ENCODE data around the gene TRMT5.

DNA sequence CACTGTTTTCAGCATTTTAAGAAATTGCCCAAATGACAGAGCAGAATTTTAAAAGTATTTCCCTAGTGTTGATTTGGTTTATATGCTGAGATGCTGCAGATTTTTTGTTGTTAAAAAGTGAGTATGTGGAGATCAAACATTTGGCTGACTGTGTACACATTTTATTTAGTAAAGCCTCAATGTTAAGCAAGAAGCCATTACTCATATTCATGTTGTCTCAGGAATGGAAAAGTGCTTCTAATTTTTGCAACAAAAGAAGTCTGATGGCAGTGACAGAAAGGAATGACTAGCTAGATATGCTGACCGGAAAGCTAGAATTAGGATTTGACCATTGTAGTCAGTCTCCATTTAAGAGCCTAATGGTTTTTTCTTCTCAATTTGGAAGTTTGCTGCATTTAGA, 22.7 kb upstream of the TRMT5 start:
- TF ChIP-seq, protein P1, sequence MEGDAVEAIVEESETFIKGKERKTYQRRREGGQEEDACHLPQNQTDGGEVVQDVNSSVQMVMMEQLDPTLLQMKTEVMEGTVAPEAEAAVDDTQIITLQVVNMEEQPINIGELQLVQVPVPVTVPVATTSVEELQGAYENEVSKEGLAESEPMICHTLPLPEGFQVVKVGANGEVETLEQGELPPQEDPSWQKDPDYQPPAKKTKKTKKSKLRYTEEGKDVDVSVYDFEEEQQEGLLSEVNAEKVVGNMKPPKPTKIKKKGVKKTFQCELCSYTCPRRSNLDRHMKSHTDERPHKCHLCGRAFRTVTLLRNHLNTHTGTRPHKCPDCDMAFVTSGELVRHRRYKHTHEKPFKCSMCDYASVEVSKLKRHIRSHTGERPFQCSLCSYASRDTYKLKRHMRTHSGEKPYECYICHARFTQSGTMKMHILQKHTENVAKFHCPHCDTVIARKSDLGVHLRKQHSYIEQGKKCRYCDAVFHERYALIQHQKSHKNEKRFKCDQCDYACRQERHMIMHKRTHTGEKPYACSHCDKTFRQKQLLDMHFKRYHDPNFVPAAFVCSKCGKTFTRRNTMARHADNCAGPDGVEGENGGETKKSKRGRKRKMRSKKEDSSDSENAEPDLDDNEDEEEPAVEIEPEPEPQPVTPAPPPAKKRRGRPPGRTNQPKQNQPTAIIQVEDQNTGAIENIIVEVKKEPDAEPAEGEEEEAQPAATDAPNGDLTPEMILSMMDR (IDR thresholded peaks at IDR 0.05 in 2 of 3, conservative IDR thresholded peaks at IDR 0.05 in 1 of 3; ENCODE audit: control insufficient read depth in 2 of 3, extremely low read depth in 1 of 3, insufficient read depth in 1 of 3, low read depth in 3 of 3, low read length in 3 of 3) = no peak
- no peak for TF ChIP-seq MYC (IDR thresholded peaks at IDR 0.05; ENCODE audit: insufficient read depth, insufficient read length, insufficient replicate concordance, low read length, severe bottlenecking)
- no peak for TF ChIP-seq GABPA (IDR thresholded peaks at IDR 0.05; ENCODE audit: low read depth)
- no peak for TF ChIP-seq RAD21 (IDR thresholded peaks at IDR 0.05; ENCODE audit: insufficient read depth, low read depth, low read length)
- no peak for TF ChIP-seq TBL1XR1 (IDR thresholded peaks at IDR 0.05; ENCODE audit: low read depth, low read length)
- no peak for TF ChIP-seq POLR2A (IDR thresholded peaks at IDR 0.05; ENCODE audit: low read depth, low read length)
- no peak for TF ChIP-seq SUZ12 (IDR thresholded peaks at IDR 0.05; ENCODE audit: unreplicated experiment)
- TF ChIP-seq EZH2 (IDR thresholded peaks at IDR 0.05; ENCODE audit: borderline replicate concordance, control insufficient read depth, low read depth, low read length) = no peak
- TF ChIP-seq, protein P2, sequence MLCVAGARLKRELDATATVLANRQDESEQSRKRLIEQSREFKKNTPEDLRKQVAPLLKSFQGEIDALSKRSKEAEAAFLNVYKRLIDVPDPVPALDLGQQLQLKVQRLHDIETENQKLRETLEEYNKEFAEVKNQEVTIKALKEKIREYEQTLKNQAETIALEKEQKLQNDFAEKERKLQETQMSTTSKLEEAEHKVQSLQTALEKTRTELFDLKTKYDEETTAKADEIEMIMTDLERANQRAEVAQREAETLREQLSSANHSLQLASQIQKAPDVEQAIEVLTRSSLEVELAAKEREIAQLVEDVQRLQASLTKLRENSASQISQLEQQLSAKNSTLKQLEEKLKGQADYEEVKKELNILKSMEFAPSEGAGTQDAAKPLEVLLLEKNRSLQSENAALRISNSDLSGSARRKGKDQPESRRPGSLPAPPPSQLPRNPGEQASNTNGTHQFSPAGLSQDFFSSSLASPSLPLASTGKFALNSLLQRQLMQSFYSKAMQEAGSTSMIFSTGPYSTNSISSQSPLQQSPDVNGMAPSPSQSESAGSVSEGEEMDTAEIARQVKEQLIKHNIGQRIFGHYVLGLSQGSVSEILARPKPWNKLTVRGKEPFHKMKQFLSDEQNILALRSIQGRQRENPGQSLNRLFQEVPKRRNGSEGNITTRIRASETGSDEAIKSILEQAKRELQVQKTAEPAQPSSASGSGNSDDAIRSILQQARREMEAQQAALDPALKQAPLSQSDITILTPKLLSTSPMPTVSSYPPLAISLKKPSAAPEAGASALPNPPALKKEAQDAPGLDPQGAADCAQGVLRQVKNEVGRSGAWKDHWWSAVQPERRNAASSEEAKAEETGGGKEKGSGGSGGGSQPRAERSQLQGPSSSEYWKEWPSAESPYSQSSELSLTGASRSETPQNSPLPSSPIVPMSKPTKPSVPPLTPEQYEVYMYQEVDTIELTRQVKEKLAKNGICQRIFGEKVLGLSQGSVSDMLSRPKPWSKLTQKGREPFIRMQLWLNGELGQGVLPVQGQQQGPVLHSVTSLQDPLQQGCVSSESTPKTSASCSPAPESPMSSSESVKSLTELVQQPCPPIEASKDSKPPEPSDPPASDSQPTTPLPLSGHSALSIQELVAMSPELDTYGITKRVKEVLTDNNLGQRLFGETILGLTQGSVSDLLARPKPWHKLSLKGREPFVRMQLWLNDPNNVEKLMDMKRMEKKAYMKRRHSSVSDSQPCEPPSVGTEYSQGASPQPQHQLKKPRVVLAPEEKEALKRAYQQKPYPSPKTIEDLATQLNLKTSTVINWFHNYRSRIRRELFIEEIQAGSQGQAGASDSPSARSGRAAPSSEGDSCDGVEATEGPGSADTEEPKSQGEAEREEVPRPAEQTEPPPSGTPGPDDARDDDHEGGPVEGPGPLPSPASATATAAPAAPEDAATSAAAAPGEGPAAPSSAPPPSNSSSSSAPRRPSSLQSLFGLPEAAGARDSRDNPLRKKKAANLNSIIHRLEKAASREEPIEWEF (IDR thresholded peaks at IDR 0.05; ENCODE audit: insufficient replicate concordance, low read depth, low read length) = no peak
- TF ChIP-seq YY1 (IDR thresholded peaks at IDR 0.05; ENCODE audit: low read depth, low read length) = no peak
- TF ChIP-seq NFXL1 (IDR thresholded peaks at IDR 0.05; ENCODE audit: borderline replicate concordance) = no peak
- TF ChIP-seq, protein P3, sequence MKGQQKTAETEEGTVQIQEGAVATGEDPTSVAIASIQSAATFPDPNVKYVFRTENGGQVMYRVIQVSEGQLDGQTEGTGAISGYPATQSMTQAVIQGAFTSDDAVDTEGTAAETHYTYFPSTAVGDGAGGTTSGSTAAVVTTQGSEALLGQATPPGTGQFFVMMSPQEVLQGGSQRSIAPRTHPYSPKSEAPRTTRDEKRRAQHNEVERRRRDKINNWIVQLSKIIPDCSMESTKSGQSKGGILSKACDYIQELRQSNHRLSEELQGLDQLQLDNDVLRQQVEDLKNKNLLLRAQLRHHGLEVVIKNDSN (IDR thresholded peaks at IDR 0.05; ENCODE audit: borderline replicate concordance, extremely low read length, insufficient read depth, low read depth, low read length) = no peak
- TF ChIP-seq SP1 (IDR thresholded peaks at IDR 0.05; ENCODE audit: low read depth, low read length) = no peak
- TF ChIP-seq TAF1 (IDR thresholded peaks at IDR 0.05; ENCODE audit: borderline replicate concordance, low read depth, low read length) = no peak

All from GM12878 (cell line).